Measurements from ENCODE around the gene SLC25A53. TPM values are rescaled to one million over a fixed set of nuclear protein-coding genes. Genes with fewer than 3 reads are reported as not detected.
"Not testable (repeated sequence)": the region's sequence is repeated elsewhere in the genome, so short reads cannot be mapped to it uniquely, and the experiment has no call there.

The SLC25A53 gene
- total RNA-seq, 1 experiment from 2014 or later: 6.6 TPM

GRCh38 chrX:104075778-104076445, 80.9 kb downstream of the SLC25A53 start, which contains the start of gene TMSB15C:
Gene TMSB15C (minus strand): TSS chrX:104076236.
- H3F3A ChIP-seq (ENCODE audit: low read length, unreplicated experiment); H3K9me2 ChIP-seq (replicated peaks; ENCODE audit: low read length); H3K27me3 ChIP-seq (ENCODE audit: low read length); H4K20me1 ChIP-seq (ENCODE audit: low read length); H3K36me3 ChIP-seq (ENCODE audit: low read depth, low read length); BruUV-seq (replicated peaks); H3K79me2 ChIP-seq (ENCODE audit: low read length); POLR2A ChIA-PET (ENCODE audit: unreplicated experiment); intact Hi-C loops (cut with micrococcal nuclease); H3K27ac ChIP-seq (ENCODE audit: low read length); H3K4me1 ChIP-seq (ENCODE audit: insufficient read depth, low read length); H2AFZ ChIP-seq (ENCODE audit: low read length); H3K9ac ChIP-seq (ENCODE audit: low read length); CTCF ChIA-PET; H3K4me2 ChIP-seq (ENCODE audit: low read length); H3K9me3 ChIP-seq (ENCODE audit: low read length); DNase-seq; H3K4me3 ChIP-seq (ENCODE audit: low read length): not testable (repeated sequence)
- ATAC-seq: peak; percentile 96

- H3K9me3 ChIP-seq (ENCODE audit: low read length); H3K9me2 ChIP-seq (replicated peaks; ENCODE audit: low read length); H4K20me1 ChIP-seq (ENCODE audit: low read length); H3K27ac ChIP-seq (ENCODE audit: low read length); H2AFZ ChIP-seq (ENCODE audit: low read length); ATAC-seq; POLR2A ChIA-PET (ENCODE audit: unreplicated experiment); intact Hi-C loops (cut with micrococcal nuclease); H3K79me2 ChIP-seq (ENCODE audit: low read length); H3K9ac ChIP-seq (ENCODE audit: low read length); H3K27me3 ChIP-seq (ENCODE audit: low read length); DNase-seq; H3K36me3 ChIP-seq (ENCODE audit: low read depth, low read length); H3K4me3 ChIP-seq (ENCODE audit: low read length); BruUV-seq (replicated peaks); H3F3A ChIP-seq (ENCODE audit: low read length, unreplicated experiment); H3K4me2 ChIP-seq (ENCODE audit: low read length); CTCF ChIA-PET; H3K4me1 ChIP-seq (ENCODE audit: insufficient read depth, low read length): not testable (repeated sequence)
These were observed 94.2 kb downstream of the SLC25A53 start for GRCh38 chrX:104062636-104063035.

- H3K36me3 ChIP-seq (ENCODE audit: low read depth, low read length); ATAC-seq; H3K27ac ChIP-seq (ENCODE audit: low read length); H2AFZ ChIP-seq (ENCODE audit: low read length); DNase-seq; H3K4me3 ChIP-seq (ENCODE audit: low read length); H3K27me3 ChIP-seq (ENCODE audit: low read length); intact Hi-C loops (cut with micrococcal nuclease); H3K9me3 ChIP-seq (ENCODE audit: low read length); H3K79me2 ChIP-seq (ENCODE audit: low read length); H3F3A ChIP-seq (ENCODE audit: low read length, unreplicated experiment); H3K9ac ChIP-seq (ENCODE audit: low read length); POLR2A ChIA-PET (ENCODE audit: unreplicated experiment); H3K4me1 ChIP-seq (ENCODE audit: insufficient read depth, low read length); CTCF ChIA-PET; H3K4me2 ChIP-seq (ENCODE audit: low read length); H4K20me1 ChIP-seq (ENCODE audit: low read length); BruUV-seq (replicated peaks); H3K9me2 ChIP-seq (replicated peaks; ENCODE audit: low read length): not testable (repeated sequence)
These were observed 101.9 kb downstream of the SLC25A53 start for GRCh38 chrX:104054956-104055355.

Other genes with a start within 250 kb of the SLC25A53 start
- 3.1 and 7.7 TPM in 2 replicates for gene TMSB15B, start 194.4 kb downstream of the SLC25A53 start, total RNA-seq (2014; rRNA removed)
- not detected in 2 replicates for gene H2BW1, start 143.3 kb downstream of the SLC25A53 start, total RNA-seq (2014; rRNA removed)
- gene H2BW2, start 117.1 kb downstream of the SLC25A53 start, total RNA-seq (2014; rRNA removed): not detected in 2 replicates
- gene TMSB15C, start 80.8 kb downstream of the SLC25A53 start, total RNA-seq (2014; rRNA removed): 3.5 and 4.6 TPM in 2 replicates
- 0.23 and 5.8 TPM in 2 replicates for gene ZCCHC18, start 44.5 kb downstream of the SLC25A53 start, total RNA-seq (2014; rRNA removed)
- 25.9 and 26.0 TPM in 2 replicates for gene FAM199X, start 9.4 kb upstream of the SLC25A53 start, total RNA-seq (2014; rRNA removed)
- gene ESX1, start 97.9 kb upstream of the SLC25A53 start, total RNA-seq (2014; rRNA removed): not detected in 2 replicates